H9 (cell line): Measurements from ENCODE around the gene FCAMR. TPM values are rescaled to one million over a fixed set of nuclear protein-coding genes. Genes with fewer than 3 reads are reported as not detected.

Experiments
- DNase-seq: peaks from one replicate; pipeline ENCODE4 v3.0.0-alpha.2; 2017
- H2AFZ ChIP-seq: one replicate; pipeline ENCODE4 v1.6.1; 2013; ENCODE audit warnings: mild to moderate bottlenecking, low read length, control low read depth, moderate library complexity
- H2AK5ac ChIP-seq: 2 replicates; pipeline ENCODE4 v1.6.1; 2013; ENCODE audit warnings: low read length, control low read depth, mixed read lengths; ENCODE audit not compliant: insufficient read length
- H2BK120ac ChIP-seq: one replicate; pipeline ENCODE4 v1.6.1; 2013; ENCODE audit warnings: low read depth, mild to moderate bottlenecking, low read length, control low read depth, inconsistent platforms; ENCODE audit not compliant: poor library complexity, severe bottlenecking
- H2BK12ac ChIP-seq: 2 replicates; pipeline ENCODE4 v1.6.1; 2013; ENCODE audit warnings: low read length, control low read depth, mixed read lengths, low read depth; ENCODE audit not compliant: insufficient read length
- H2BK15ac ChIP-seq: 2 replicates; pipeline ENCODE4 v1.6.1; 2013; ENCODE audit warnings: low read depth, low read length, control low read depth
- H2BK20ac ChIP-seq: one replicate; pipeline ENCODE4 v1.6.1; 2013; ENCODE audit warnings: low read depth, mild to moderate bottlenecking, low read length, control low read depth, inconsistent platforms; ENCODE audit not compliant: poor library complexity, severe bottlenecking
- H2BK5ac ChIP-seq: 2 replicates; pipeline ENCODE4 v1.6.1; 2013; ENCODE audit warnings: low read length, control low read depth, mixed read lengths; ENCODE audit not compliant: insufficient read length
- H3K14ac ChIP-seq: 2 replicates; pipeline ENCODE4 v1.6.1; 2013; ENCODE audit warnings: low read length, control low read depth; ENCODE audit not compliant: insufficient read depth
- H3K18ac ChIP-seq: 2 replicates; pipeline ENCODE4 v1.6.1; 2013; ENCODE audit warnings: low read depth, mild to moderate bottlenecking, mixed read lengths, low read length, control low read depth; ENCODE audit not compliant: insufficient read length
- H3K23ac ChIP-seq: 2 replicates; pipeline ENCODE4 v1.6.1; 2013; ENCODE audit warnings: low read length, control low read depth, mixed read lengths, low read depth; ENCODE audit not compliant: insufficient read length
- H3K23me2 ChIP-seq: 2 replicates; pipeline ENCODE4 v1.6.1; 2013; ENCODE audit warnings: low read depth, mild to moderate bottlenecking, mixed read lengths, low read length, control low read depth; ENCODE audit not compliant: insufficient read length, poor library complexity, severe bottlenecking
- H3K27ac ChIP-seq: 2 replicates; pipeline ENCODE4 v1.5.1; 2013; ENCODE audit warnings: low read length, control low read depth, mixed read lengths, low read depth; ENCODE audit not compliant: insufficient read length
- H3K27me3 ChIP-seq: 2 replicates; pipeline ENCODE4 v1.6.1; 2013; ENCODE audit warnings: low read length, control low read depth, inconsistent platforms; ENCODE audit not compliant: insufficient read depth
- H3K4ac ChIP-seq: 2 replicates; pipeline ENCODE4 v1.6.1; 2013; ENCODE audit warnings: low read depth, mild to moderate bottlenecking, control low read depth, inconsistent platforms, low read length, moderate library complexity
- H3K4me1 ChIP-seq: 2 replicates; pipeline ENCODE4 v1.6.1; 2013; ENCODE audit warnings: low read length, control low read depth, inconsistent platforms; ENCODE audit not compliant: insufficient read depth
- H3K4me2 ChIP-seq: 2 replicates; pipeline ENCODE4 v1.6.1; 2013; ENCODE audit warnings: low read length, control low read depth, mixed read lengths; ENCODE audit not compliant: insufficient read length, insufficient read depth
- H3K56ac ChIP-seq: 2 replicates; pipeline ENCODE4 v1.6.1; 2013; ENCODE audit warnings: low read depth, mild to moderate bottlenecking, mixed read lengths, low read length, control low read depth; ENCODE audit not compliant: insufficient read length
- H3K79me1 ChIP-seq: 2 replicates; pipeline ENCODE4 v1.6.1; 2013; ENCODE audit warnings: low read depth, mild to moderate bottlenecking, moderate library complexity, low read length, control low read depth, inconsistent platforms; ENCODE audit not compliant: insufficient read depth, poor library complexity, severe bottlenecking
- H3K79me2 ChIP-seq: 2 replicates; pipeline ENCODE4 v1.6.1; 2013; ENCODE audit warnings: low read length, control low read depth, inconsistent platforms; ENCODE audit not compliant: insufficient read depth
- H3K9ac ChIP-seq: 2 replicates; pipeline ENCODE4 v1.6.1; 2013; ENCODE audit warnings: low read length, control low read depth, mixed read lengths; ENCODE audit not compliant: insufficient read length; ENCODE audit errors: extremely low read depth
- H3K9me3 ChIP-seq: one replicate; pipeline ENCODE4 v1.6.1; 2013; ENCODE audit warnings: low read depth, low read length, inconsistent platforms; ENCODE audit not compliant: control insufficient read depth
- H3T11ph ChIP-seq: one replicate; pipeline ENCODE4 v1.6.1; 2013; ENCODE audit warnings: mild to moderate bottlenecking, low read length, control low read depth, inconsistent platforms
- H4K20me1 ChIP-seq: one replicate; pipeline ENCODE4 v1.6.1; 2013; ENCODE audit not compliant: control insufficient read depth, insufficient read length, insufficient read depth
- H4K5ac ChIP-seq: 2 replicates; pipeline ENCODE4 v1.6.1; 2013; ENCODE audit warnings: low read depth, mild to moderate bottlenecking, mixed read lengths, low read length, control low read depth; ENCODE audit not compliant: insufficient read length
- H4K8ac ChIP-seq: replicated peaks from 2 replicates; pipeline ENCODE4 v1.6.1; 2013; ENCODE audit warnings: low read length, control low read depth, mixed read lengths, low read depth; ENCODE audit not compliant: insufficient read length
- H4K91ac ChIP-seq: 2 replicates; pipeline ENCODE4 v1.6.1; 2013; ENCODE audit warnings: low read depth, mild to moderate bottlenecking, moderate library complexity, mixed read lengths, low read length, control low read depth; ENCODE audit not compliant: insufficient read length
- H3K27ac Mint-ChIP-seq, 3 experiments: 2 replicates in 2 of 3; 3 replicates in 1 of 3; pipeline ENCODE4 v1.8.0; 2020 to 2021; ENCODE audit warnings: mixed read lengths in 3 of 3, mild to moderate bottlenecking in 1 of 3, moderate library complexity in 1 of 3
- H3K27me3 Mint-ChIP-seq: 2 replicates; pipeline ENCODE4 v1.8.0; 2021; ENCODE audit warnings: low read depth, mild to moderate bottlenecking, moderate library complexity, mixed read lengths
- H3K36me3 Mint-ChIP-seq, 3 experiments: 2 replicates in 2 of 3; 3 replicates in 1 of 3; pipeline ENCODE4 v1.8.0; 2020 to 2021; ENCODE audit warnings: low read depth in 3 of 3, mixed read lengths in 3 of 3; ENCODE audit not compliant: insufficient read depth in 1 of 3
- H3K4me1 Mint-ChIP-seq, 2 experiments: 2 replicates each; pipeline ENCODE4 v1.8.0; 2020; ENCODE audit warnings: mixed read lengths in 2 of 2
- H3K4me3 Mint-ChIP-seq, 2 experiments: 2 replicates in 1 of 2; 3 replicates in 1 of 2; pipeline ENCODE4 v1.8.0; 2020 to 2021; ENCODE audit warnings: mild to moderate bottlenecking in 2 of 2, mixed read lengths in 2 of 2, moderate library complexity in 1 of 2
- H3K9me3 Mint-ChIP-seq, 2 experiments: 2 replicates in 1 of 2; 3 replicates in 1 of 2; pipeline ENCODE4 v1.8.0; 2020; ENCODE audit warnings: mild to moderate bottlenecking in 2 of 2, mixed read lengths in 2 of 2, moderate library complexity in 1 of 2
- WGBS: extraction: QIAGEN DNeasy Blood & Tissue Kit; methylation state at CpG from one replicate; pipeline ENCODE4 v1.1.7; 2013; ENCODE audit warnings: missing lambda C conversion rate, low lambda C conversion rate, mixed read lengths; ENCODE audit not compliant: insufficient read length; ENCODE audit errors: extremely low coverage; 5-methylcytosine and 5-hydroxymethylcytosine counted together
- total RNA-seq: library from RNA; stranded (reverse); gene quantifications from 2 replicates; pipeline ENCODE4 v1.2.1, GENCODE V29; 2021
- TF ChIP-seq, protein P1 (sequence below): fragments of 200-600 bp; sonication (generic); conservative IDR thresholded peaks from 3 replicates; pipeline ENCODE4 v1.8.0; 2021; ENCODE audit warnings: antibody characterized with exemption, mild to moderate bottlenecking

FCAMR gene
- total RNA-seq, 1 experiment from 2014 or later: not detected

DNA sequence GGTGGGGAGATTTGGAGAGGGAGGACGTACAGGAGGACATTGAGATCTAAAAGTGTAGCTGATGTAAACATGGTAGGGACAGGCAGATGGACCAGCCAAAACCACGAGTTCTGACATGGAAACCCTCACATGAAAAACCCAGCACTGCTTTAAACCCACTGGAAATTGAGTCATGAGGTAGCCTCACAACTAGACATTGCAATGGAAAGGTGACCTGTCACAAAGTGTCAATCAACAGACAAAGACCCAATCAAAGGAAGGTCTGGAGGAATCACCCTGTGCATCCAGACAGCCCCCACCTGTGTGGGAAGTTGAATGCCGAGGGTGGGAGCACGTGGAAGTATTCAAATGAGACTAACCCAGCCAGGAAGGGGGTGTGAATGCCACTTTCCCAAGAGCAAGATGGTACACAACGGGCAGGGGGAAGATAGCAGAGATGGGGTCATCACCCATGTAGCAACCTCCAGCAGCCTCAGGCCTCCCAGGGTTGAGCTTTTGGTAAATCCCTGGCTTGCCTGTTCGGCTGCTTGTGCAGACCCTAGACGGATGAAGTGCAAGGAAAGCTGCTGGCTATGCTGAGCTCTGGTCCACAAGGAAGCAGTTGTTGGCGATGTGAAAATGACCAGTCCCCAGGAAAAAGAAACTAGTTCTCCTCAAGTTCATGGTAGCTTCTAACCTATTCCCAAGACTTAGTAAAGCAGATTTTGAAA is 54.1 kb downstream of the FCAMR start:
- Mint-ChIP-seq H3K27me3 (peaks cover 43% of the 10 kb centered on the region), H3K4me1 (no peaks in the 10 kb centered on the region), H3K27ac (no peak overlapping the region), H3K4me3 (no peak overlapping the region), H3K9me3 (no peaks in the 10 kb centered on the region), H3K36me3 (no peaks in the 10 kb centered on the region)
- H3K4me2 ChIP-seq: no peak overlapping the region
- H4K91ac ChIP-seq: no peak overlapping the region
- H2BK15ac ChIP-seq: no peak overlapping the region
- no peak overlapping the region for H3K56ac ChIP-seq
- no peak overlapping the region for H3T11ph ChIP-seq
- H3K9ac ChIP-seq: no peak overlapping the region
- no peaks in the 10 kb centered on the region for H3K9me3 ChIP-seq
- H3K23me2 ChIP-seq: no peaks in the 10 kb centered on the region
- no CpG with 5 or more reads among the region's 8 CpGs for WGBS
- H2BK20ac ChIP-seq: no peak overlapping the region
- H3K14ac ChIP-seq: no peak overlapping the region
- no peak overlapping the region for H2AK5ac ChIP-seq
- no peak overlapping the region for H2BK5ac ChIP-seq
- TF ChIP-seq, protein P1, sequence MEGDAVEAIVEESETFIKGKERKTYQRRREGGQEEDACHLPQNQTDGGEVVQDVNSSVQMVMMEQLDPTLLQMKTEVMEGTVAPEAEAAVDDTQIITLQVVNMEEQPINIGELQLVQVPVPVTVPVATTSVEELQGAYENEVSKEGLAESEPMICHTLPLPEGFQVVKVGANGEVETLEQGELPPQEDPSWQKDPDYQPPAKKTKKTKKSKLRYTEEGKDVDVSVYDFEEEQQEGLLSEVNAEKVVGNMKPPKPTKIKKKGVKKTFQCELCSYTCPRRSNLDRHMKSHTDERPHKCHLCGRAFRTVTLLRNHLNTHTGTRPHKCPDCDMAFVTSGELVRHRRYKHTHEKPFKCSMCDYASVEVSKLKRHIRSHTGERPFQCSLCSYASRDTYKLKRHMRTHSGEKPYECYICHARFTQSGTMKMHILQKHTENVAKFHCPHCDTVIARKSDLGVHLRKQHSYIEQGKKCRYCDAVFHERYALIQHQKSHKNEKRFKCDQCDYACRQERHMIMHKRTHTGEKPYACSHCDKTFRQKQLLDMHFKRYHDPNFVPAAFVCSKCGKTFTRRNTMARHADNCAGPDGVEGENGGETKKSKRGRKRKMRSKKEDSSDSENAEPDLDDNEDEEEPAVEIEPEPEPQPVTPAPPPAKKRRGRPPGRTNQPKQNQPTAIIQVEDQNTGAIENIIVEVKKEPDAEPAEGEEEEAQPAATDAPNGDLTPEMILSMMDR: no peak
- H4K5ac ChIP-seq: no peak overlapping the region
- H3K4ac ChIP-seq: no peak overlapping the region
- H3K79me2 ChIP-seq: no peaks in the 10 kb centered on the region
- DNase-seq: no peak
- H3K79me1 ChIP-seq: no peaks in the 10 kb centered on the region
- H4K20me1 ChIP-seq: no peaks in the 10 kb centered on the region
- H3K18ac ChIP-seq: no peak overlapping the region
- H4K8ac ChIP-seq: no peak overlapping the region
- H2BK120ac ChIP-seq: no peak overlapping the region
- H2AFZ ChIP-seq: no peak overlapping the region
- H3K4me1 ChIP-seq: no peaks in the 10 kb centered on the region
- no peaks in the 10 kb centered on the region; the same call in 1 of the 2 replicates for H3K27me3 ChIP-seq
- no peak overlapping the region for H3K23ac ChIP-seq
- no peak overlapping the region for H3K27ac ChIP-seq
- no peak overlapping the region for H2BK12ac ChIP-seq
